Measurements from ENCODE around the gene FRRS1L. TPM values are rescaled to one million over a fixed set of nuclear protein-coding genes. Genes with fewer than 3 reads are reported as not detected.

Gene FRRS1L
- total RNA-seq, 1 donor from 2014 or later: under 0.01 TPM

GRCh38 chr9:109205526-109205925 lies 38.5 kb upstream of the FRRS1L start:
- no peaks in the 10 kb centered on the region for H3K36me3 ChIP-seq (ENCODE audit: control insufficient read depth, insufficient read depth, low read length)
- no peaks in the 10 kb centered on the region for H3K27me3 ChIP-seq (ENCODE audit: control insufficient read depth, insufficient read depth, low read length)
- H3K4me3 ChIP-seq (ENCODE audit: low read depth, low read length): no peak overlapping the region
- no peak for DNase-seq (ENCODE audit: low read depth)
- no peak for TF ChIP-seq CTCF (IDR thresholded peaks at IDR 0.05; ENCODE audit: insufficient read depth, low read length, poor library complexity, severe bottlenecking)

GRCh38 chr9:109203761-109204360 lies 36.8 kb upstream of the FRRS1L start:
- Histone ChIP-seq H3K36me3 (ENCODE audit: control insufficient read depth, insufficient read depth, low read length) (no peaks in the 10 kb centered on the region), H3K27me3 (ENCODE audit: control insufficient read depth, insufficient read depth, low read length) (peaks cover 3% of the 10 kb centered on the region), H3K4me3 (ENCODE audit: low read depth, low read length) (no peak overlapping the region)
- no peak for TF ChIP-seq CTCF (IDR thresholded peaks at IDR 0.05; ENCODE audit: insufficient read depth, low read length, poor library complexity, severe bottlenecking)
- DNase-seq (ENCODE audit: low read depth): no peak

- H3K36me3 ChIP-seq (ENCODE audit: control insufficient read depth, insufficient read depth, low read length): no peaks in the 10 kb centered on the region
- H3K4me3 ChIP-seq (ENCODE audit: low read depth, low read length): no peak overlapping the region
- no peak for TF ChIP-seq CTCF (IDR thresholded peaks at IDR 0.05; ENCODE audit: insufficient read depth, low read length, poor library complexity, severe bottlenecking)
- H3K27me3 ChIP-seq (ENCODE audit: control insufficient read depth, insufficient read depth, low read length): peaks cover 3% of the 10 kb centered on the region
- DNase-seq (ENCODE audit: low read depth): no peak
Measured at GRCh38 chr9:109199676-109200075, 32.6 kb upstream of the FRRS1L start.

GRCh38 chr9:109198736-109199382 lies 31.8 kb upstream of the FRRS1L start:
- no peak for DNase-seq (ENCODE audit: low read depth)
- H3K4me3 ChIP-seq (ENCODE audit: low read depth, low read length): no peak overlapping the region
- TF ChIP-seq CTCF (IDR thresholded peaks at IDR 0.05; ENCODE audit: insufficient read depth, low read length, poor library complexity, severe bottlenecking): no peak
- H3K36me3 ChIP-seq (ENCODE audit: control insufficient read depth, insufficient read depth, low read length): no peaks in the 10 kb centered on the region
- H3K27me3 ChIP-seq (ENCODE audit: control insufficient read depth, insufficient read depth, low read length): peaks cover 3% of the 10 kb centered on the region

- Histone ChIP-seq H3K27me3 (ENCODE audit: control insufficient read depth, insufficient read depth, low read length) (no peaks in the 10 kb centered on the region), H3K36me3 (ENCODE audit: control insufficient read depth, insufficient read depth, low read length) (no peaks in the 10 kb centered on the region), H3K4me3 (ENCODE audit: low read depth, low read length) (no peak overlapping the region)
- no peak for TF ChIP-seq CTCF (IDR thresholded peaks at IDR 0.05; ENCODE audit: insufficient read depth, low read length, poor library complexity, severe bottlenecking)
- no peak for DNase-seq (ENCODE audit: low read depth)
Measured at GRCh38 chr9:109193974-109194556, 27.0 kb upstream of the FRRS1L start.

Data from kidney epithelial cell (primary cell).